Endothelial cell of umbilical vein (primary cell): ENCODE measurements around the gene NEU4.

Experiments used
- EZH2 ChIP-seq: IDR thresholded peaks from 2 replicates; pipeline ENCODE4 v1.6.1; 2012; ENCODE audit warnings: borderline replicate concordance, low read depth, mild to moderate bottlenecking, moderate library complexity, low read length, inconsistent platforms; ENCODE audit not compliant: severe bottlenecking
- GATA2 ChIP-seq: IDR thresholded peaks from 2 replicates; pipeline ENCODE4 v1.7.0; 2011; ENCODE audit warnings: low read depth, mild to moderate bottlenecking, moderate library complexity, mixed read lengths, low read length; ENCODE audit not compliant: insufficient read length, insufficient read depth
- JUN ChIP-seq: IDR thresholded peaks from 2 replicates; pipeline ENCODE4 v1.6.1; 2011; ENCODE audit warnings: borderline replicate concordance, low read depth; ENCODE audit not compliant: insufficient read length, insufficient read depth
- MYC ChIP-seq: IDR thresholded peaks from one replicate; pipeline ENCODE4 v1.6.1; 2011; ENCODE audit warnings: mild to moderate bottlenecking, low read depth, low read length
- POLR2A ChIP-seq: IDR thresholded peaks from 2 replicates; pipeline ENCODE4 v1.6.1; 2012; ENCODE audit warnings: low read depth, mild to moderate bottlenecking, control low read depth, low read length
- POLR2AphosphoS5 ChIP-seq: IDR thresholded peaks from 2 replicates; pipeline ENCODE4 v1.6.1; 2012; ENCODE audit warnings: low read depth, mild to moderate bottlenecking, control low read depth, low read length, moderate library complexity; ENCODE audit not compliant: insufficient read depth
- TF ChIP-seq, protein P1 (sequence below): IDR thresholded peaks from 2 replicates; pipeline ENCODE4 v1.6.1; 2011; ENCODE audit not compliant: insufficient read depth, insufficient read length
- TF ChIP-seq, protein P2 (sequence below), 2 donors: IDR thresholded peaks; 1 replicate in 1 of 2; 2 replicates in 1 of 2; pipeline ENCODE4 v1.5.1; 2011; ENCODE audit warnings: low read length in 2 of 2, mild to moderate bottlenecking in 2 of 2, moderate library complexity in 2 of 2, control low read depth in 1 of 2, inconsistent platforms in 1 of 2, low read depth in 1 of 2; ENCODE audit not compliant: insufficient read depth in 1 of 2; ENCODE audit errors: extremely low read depth in 1 of 2

DNA sequence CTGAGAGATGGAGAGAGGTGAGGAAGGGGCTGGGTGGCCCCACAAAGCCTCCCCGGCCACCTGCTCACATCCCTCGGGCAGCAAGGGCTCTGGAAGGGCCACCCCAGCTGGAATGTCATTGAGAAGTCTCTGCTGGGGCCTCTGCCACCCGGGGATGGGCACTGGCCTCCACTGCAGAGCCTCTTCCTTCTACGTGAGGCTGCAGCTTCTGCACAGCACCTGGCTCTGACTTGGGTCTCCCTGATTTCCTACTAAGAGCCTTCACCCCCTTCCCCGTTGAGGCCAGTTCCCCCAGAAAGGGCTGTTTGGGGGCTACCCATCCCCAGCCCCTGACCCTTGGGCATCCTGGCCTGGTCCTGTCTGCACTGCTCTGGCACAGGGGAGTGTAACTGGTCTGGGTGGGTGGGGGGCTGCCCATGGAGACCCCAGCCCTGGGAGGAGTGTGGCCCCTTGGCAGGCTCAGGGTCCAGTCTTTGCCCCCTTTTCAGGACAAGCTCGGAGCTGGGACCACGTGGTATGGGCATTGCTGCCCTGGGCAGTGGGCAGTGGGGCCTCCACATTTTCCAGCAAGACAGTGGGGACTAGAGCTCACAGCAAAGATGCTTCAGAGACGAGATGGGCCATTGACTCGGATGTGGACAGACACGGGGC, 44.1 kb downstream of the NEU4 start:
- TF ChIP-seq, protein P1, sequence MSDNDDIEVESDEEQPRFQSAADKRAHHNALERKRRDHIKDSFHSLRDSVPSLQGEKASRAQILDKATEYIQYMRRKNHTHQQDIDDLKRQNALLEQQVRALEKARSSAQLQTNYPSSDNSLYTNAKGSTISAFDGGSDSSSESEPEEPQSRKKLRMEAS, result no peak
- TF ChIP-seq POLR2A, result no peak
- TF ChIP-seq, protein P2, sequence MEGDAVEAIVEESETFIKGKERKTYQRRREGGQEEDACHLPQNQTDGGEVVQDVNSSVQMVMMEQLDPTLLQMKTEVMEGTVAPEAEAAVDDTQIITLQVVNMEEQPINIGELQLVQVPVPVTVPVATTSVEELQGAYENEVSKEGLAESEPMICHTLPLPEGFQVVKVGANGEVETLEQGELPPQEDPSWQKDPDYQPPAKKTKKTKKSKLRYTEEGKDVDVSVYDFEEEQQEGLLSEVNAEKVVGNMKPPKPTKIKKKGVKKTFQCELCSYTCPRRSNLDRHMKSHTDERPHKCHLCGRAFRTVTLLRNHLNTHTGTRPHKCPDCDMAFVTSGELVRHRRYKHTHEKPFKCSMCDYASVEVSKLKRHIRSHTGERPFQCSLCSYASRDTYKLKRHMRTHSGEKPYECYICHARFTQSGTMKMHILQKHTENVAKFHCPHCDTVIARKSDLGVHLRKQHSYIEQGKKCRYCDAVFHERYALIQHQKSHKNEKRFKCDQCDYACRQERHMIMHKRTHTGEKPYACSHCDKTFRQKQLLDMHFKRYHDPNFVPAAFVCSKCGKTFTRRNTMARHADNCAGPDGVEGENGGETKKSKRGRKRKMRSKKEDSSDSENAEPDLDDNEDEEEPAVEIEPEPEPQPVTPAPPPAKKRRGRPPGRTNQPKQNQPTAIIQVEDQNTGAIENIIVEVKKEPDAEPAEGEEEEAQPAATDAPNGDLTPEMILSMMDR (IDR thresholded peaks at IDR 0.05; ENCODE audit: extremely low read depth in 1 of 2, insufficient read depth in 1 of 2, low read depth in 1 of 2, low read length in 2 of 2), result no peak
- TF ChIP-seq EZH2, result no peak
- no peak for TF ChIP-seq POLR2AphosphoS5
- no peak for TF ChIP-seq JUN
- no peak for TF ChIP-seq MYC
- TF ChIP-seq GATA2, result no peak
